Parathyroid adenoma (tissue), 2 donors: ENCODE results near the gene NAT14.
"Not testable (repeated sequence)": the region's sequence is repeated elsewhere in the genome, so short reads cannot be mapped to it uniquely, and the experiment has no call there.

Experiments
- H2AFZ ChIP-seq: fragments of 300-600 bp; sonication (generic); one replicate; pipeline ENCODE4 v1.7.0; 2017; ENCODE audit warnings: antibody characterized with exemption, mild to moderate bottlenecking
- H3K27ac ChIP-seq: fragments of 300-600 bp; sonication (generic); one replicate; pipeline ENCODE4 v1.7.0; 2017
- H3K27me3 ChIP-seq: fragments of 300-600 bp; sonication (generic); one replicate; pipeline ENCODE4 v1.7.0; 2017; ENCODE audit warnings: low read length; ENCODE audit not compliant: control insufficient read depth, insufficient read depth
- H3K36me3 ChIP-seq: fragments of 300-600 bp; sonication (generic); one replicate; pipeline ENCODE4 v1.7.0; 2017; ENCODE audit warnings: low read length; ENCODE audit not compliant: control insufficient read depth, insufficient read depth
- H3K4me1 ChIP-seq: fragments of 300-600 bp; sonication (generic); one replicate; pipeline ENCODE4 v1.7.0; 2017; ENCODE audit warnings: control low read depth
- H3K4me2 ChIP-seq: fragments of 300-600 bp; sonication (generic); one replicate; pipeline ENCODE4 v1.7.0; 2017; ENCODE audit warnings: low read length
- H3K4me3 ChIP-seq: fragments of 300-600 bp; sonication (generic); one replicate; pipeline ENCODE4 v1.7.0; 2017; ENCODE audit warnings: low read depth, low read length
- H3K79me2 ChIP-seq: fragments of 300-600 bp; sonication (generic); one replicate; pipeline ENCODE4 v1.7.0; 2017; ENCODE audit warnings: control low read depth
- H3K9ac ChIP-seq: fragments of 300-600 bp; sonication (generic); one replicate; pipeline ENCODE4 v1.7.0; 2017; ENCODE audit warnings: mild to moderate bottlenecking
- H3K9me3 ChIP-seq: fragments of 300-600 bp; sonication (generic); one replicate; pipeline ENCODE4 v1.7.0; 2017; ENCODE audit warnings: low read length; ENCODE audit not compliant: control insufficient read depth
- TF ChIP-seq, protein P1 (sequence below): fragments of 300-600 bp; sonication (generic); IDR thresholded peaks from one replicate; pipeline ENCODE4 v1.7.0; 2017; ENCODE audit warnings: antibody characterized with exemption, mild to moderate bottlenecking
- donor health status: primary hyperparathyroidism.

Gene NAT14

GRCh38 chr19:55495646-55496349, 10.8 kb downstream of the NAT14 start:
- no peak overlapping the region for H3K4me3 ChIP-seq
- TF ChIP-seq, protein P1, sequence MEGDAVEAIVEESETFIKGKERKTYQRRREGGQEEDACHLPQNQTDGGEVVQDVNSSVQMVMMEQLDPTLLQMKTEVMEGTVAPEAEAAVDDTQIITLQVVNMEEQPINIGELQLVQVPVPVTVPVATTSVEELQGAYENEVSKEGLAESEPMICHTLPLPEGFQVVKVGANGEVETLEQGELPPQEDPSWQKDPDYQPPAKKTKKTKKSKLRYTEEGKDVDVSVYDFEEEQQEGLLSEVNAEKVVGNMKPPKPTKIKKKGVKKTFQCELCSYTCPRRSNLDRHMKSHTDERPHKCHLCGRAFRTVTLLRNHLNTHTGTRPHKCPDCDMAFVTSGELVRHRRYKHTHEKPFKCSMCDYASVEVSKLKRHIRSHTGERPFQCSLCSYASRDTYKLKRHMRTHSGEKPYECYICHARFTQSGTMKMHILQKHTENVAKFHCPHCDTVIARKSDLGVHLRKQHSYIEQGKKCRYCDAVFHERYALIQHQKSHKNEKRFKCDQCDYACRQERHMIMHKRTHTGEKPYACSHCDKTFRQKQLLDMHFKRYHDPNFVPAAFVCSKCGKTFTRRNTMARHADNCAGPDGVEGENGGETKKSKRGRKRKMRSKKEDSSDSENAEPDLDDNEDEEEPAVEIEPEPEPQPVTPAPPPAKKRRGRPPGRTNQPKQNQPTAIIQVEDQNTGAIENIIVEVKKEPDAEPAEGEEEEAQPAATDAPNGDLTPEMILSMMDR: no peak
- H3K4me1 ChIP-seq: peaks cover 5% of the 10 kb centered on the region
- no peak overlapping the region for H3K27ac ChIP-seq
- H3K27me3 ChIP-seq: no peaks in the 10 kb centered on the region
- no peak overlapping the region for H2AFZ ChIP-seq
- H3K79me2 ChIP-seq: no peaks in the 10 kb centered on the region
- no peaks in the 10 kb centered on the region for H3K36me3 ChIP-seq
- no peak overlapping the region for H3K9ac ChIP-seq
- H3K4me2 ChIP-seq: no peak overlapping the region
- H3K9me3 ChIP-seq: no peaks in the 10 kb centered on the region

GRCh38 chr19:55496820-55497219, 11.8 kb downstream of the NAT14 start:
- H3K36me3 ChIP-seq, H2AFZ ChIP-seq, H3K79me2 ChIP-seq, H3K9ac ChIP-seq, H3K4me1 ChIP-seq, H3K27me3 ChIP-seq, H3K27ac ChIP-seq, H3K4me2 ChIP-seq, H3K9me3 ChIP-seq, H3K4me3 ChIP-seq: not testable (repeated sequence)

GRCh38 chr19:55497763-55498162, 12.8 kb downstream of the NAT14 start:
- Histone ChIP-seq H3K79me2 (no peaks in the 10 kb centered on the region), H3K4me3 (no peak overlapping the region), H3K4me2 (no peak overlapping the region), H3K27ac (no peak overlapping the region), H3K9ac (no peak overlapping the region), H3K9me3 (no peaks in the 10 kb centered on the region), H3K4me1 (no peaks in the 10 kb centered on the region), H2AFZ (no peak overlapping the region), H3K27me3 (no peaks in the 10 kb centered on the region), H3K36me3 (no peaks in the 10 kb centered on the region)
- TF ChIP-seq, protein P1: no peak

DNA sequence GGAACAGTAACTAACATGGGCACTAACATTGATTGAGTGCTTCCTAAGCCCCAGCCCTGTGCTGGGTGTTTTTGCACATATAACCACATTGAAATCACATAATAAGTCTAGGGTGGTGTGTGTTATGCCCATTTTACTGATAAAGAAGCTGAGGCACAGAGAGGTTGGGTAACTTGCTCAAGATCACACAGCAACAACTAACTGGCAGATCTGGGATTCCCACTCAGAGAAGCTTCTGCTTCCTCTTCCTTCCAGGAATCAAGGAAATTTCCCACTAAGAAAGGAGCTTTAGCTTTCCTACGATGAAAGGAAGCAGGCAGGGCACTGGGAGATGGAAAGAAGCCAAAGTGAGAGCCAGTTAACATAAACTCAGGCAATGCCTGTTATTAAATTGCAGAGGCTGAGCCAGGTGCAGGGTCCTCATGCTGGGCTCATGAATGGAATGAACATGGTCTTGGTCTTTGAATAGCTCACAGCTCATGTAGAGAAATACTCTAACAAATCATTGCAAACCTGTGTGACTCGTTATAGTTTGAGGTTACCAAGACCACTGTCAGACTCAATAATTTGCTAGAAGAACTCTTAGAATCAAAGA, 13.4 kb downstream of the NAT14 start:
- Histone ChIP-seq H3K4me3 (no peak overlapping the region), H3K36me3 (no peaks in the 10 kb centered on the region), H2AFZ (no peak overlapping the region), H3K9ac (no peak overlapping the region), H3K27me3 (no peaks in the 10 kb centered on the region), H3K27ac (no peak overlapping the region), H3K9me3 (no peaks in the 10 kb centered on the region), H3K4me1 (no peaks in the 10 kb centered on the region), H3K79me2 (no peaks in the 10 kb centered on the region), H3K4me2 (no peak overlapping the region)
- TF ChIP-seq, protein P1: no peak

DNA sequence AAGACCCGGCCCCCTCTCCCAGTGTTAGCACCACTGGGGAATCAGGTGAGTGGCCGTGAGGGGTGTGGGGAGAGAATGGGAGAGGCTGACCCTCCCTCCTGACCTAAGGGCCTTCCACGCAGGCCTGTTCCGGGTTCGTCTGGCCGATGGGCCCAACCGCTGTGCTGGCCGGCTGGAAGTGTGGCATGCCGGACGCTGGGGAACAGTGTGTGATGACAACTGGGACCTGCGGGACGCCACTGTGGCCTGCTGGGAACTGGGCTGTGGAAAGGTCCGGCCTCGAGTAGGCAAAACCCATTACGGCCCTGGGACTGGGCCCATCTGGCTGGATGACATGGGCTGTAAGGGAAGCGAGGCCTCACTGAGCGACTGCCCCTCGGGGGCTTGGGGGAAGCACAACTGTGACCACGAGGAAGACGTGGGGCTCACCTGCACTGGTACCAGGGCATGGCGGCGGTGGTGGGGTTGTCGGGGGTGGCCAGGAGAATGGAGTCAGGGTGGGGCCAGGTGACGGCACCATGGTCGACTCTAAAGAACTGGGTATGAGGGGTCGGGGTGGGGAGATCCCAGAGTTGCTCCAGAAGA, 15.5 kb downstream of the NAT14 start:
- no peak overlapping the region for H3K4me2 ChIP-seq
- H3K9ac ChIP-seq: no peak overlapping the region
- TF ChIP-seq, protein P1: no peak

More for the DNA sequence above, 15.5 kb downstream of the NAT14 start:
- Histone ChIP-seq H2AFZ (no peak overlapping the region), H3K9me3 (no peaks in the 10 kb centered on the region), H3K4me3 (no peak overlapping the region), H3K36me3 (no peaks in the 10 kb centered on the region), H3K27ac (no peak overlapping the region), H3K27me3 (no peaks in the 10 kb centered on the region), H3K4me1 (no peaks in the 10 kb centered on the region), H3K79me2 (no peaks in the 10 kb centered on the region)
